Measurements from ENCODE around the gene MARCHF5. TPM values are rescaled to one million over a fixed set of nuclear protein-coding genes. Genes with fewer than 3 reads are reported as not detected.

Gene MARCHF5
- total and polyA plus RNA-seq, 2 of the 4 experiments (the other 2 are of a cell fraction), result 14.9 to 30.0 TPM

DNA sequence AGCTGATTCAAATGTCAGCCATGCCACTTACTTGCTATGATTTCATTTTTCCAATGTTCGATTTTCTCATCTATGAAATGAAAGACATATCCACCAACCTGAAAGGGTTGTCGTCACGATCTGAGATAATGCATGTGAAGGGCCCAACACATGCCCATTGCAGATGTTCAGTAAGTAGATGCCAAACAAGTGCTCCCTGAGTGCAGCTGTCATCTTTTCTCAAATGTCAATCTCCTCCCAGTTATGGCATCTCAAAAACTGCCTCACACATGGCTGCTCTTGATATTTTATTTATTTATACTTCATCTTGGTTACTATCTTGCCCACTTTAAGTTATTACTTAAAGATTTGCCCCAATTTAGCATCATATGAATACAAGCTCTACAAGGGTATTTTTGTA lies 16.9 kb upstream of the MARCHF5 start:
- no peak overlapping the region for H3K4ac ChIP-seq (ENCODE audit: low read depth, low read length)
- H3K14ac ChIP-seq (replicated peaks; ENCODE audit: low read depth, low read length), result no peak overlapping the region
- H3K56ac ChIP-seq (ENCODE audit: extremely low read depth, insufficient read depth, low read length), result no peak overlapping the region
- no peaks in the 10 kb centered on the region; a peak in 2 of 4 replicates for H3K79me1 ChIP-seq (ENCODE audit: low read depth in 1 of 2, low read length in 2 of 2)
- no peaks in the 10 kb centered on the region for H3K27me3 ChIP-seq (ENCODE audit: control insufficient read depth, insufficient read depth, low read length)
- no peak overlapping the region for H2BK20ac ChIP-seq (ENCODE audit: low read depth, low read length)
- ChIA-PET POLR2A (ENCODE audit: unreplicated experiment) (no interaction called here), CTCF (no interaction called here)
- H4K20me1 ChIP-seq (ENCODE audit: insufficient read depth, low read length), result no peaks in the 10 kb centered on the region
- no peak overlapping the region for H3K23ac ChIP-seq (ENCODE audit: low read depth, low read length)
- in situ Hi-C loops (cut with MboI; ENCODE audit: low sequenced_read_pairs) (no loop called here), dilution Hi-C loops (cut with HindIII; ENCODE audit: low sequenced_read_pairs, unreplicated experiment) (no loop called here), intact Hi-C loops (cut with micrococcal nuclease) (no loop called here)
- H4K91ac ChIP-seq (ENCODE audit: insufficient read depth, low read depth, low read length), result no peak overlapping the region
- ATAC-seq (ENCODE audit: low read depth), result no peak
- no peak overlapping the region for H3K27ac ChIP-seq (ENCODE audit: insufficient read depth, low read length)
- H3K4me2 ChIP-seq (ENCODE audit: low read depth, low read length), result no peak overlapping the region
- H3K9ac ChIP-seq (ENCODE audit: low read depth, low read length), result no peak overlapping the region
- H3K18ac ChIP-seq (ENCODE audit: low read depth, low read length), result no peak overlapping the region
- 80% methylated on average over 3 of the region's 3 CpGs; no CpG with 5 or more reads in 1 of the 2 experiments for WGBS, 2 experiments (ENCODE audit: extremely low coverage in 2 of 2, insufficient read length in 1 of 2)
- no peak overlapping the region for H4K8ac ChIP-seq (ENCODE audit: low read depth in 2 of 2, low read length in 2 of 2)
- H2BK15ac ChIP-seq (ENCODE audit: low read depth, low read length), result no peak overlapping the region
- no peak overlapping the region for H2BK120ac ChIP-seq (ENCODE audit: low read depth, low read length)
- H3K9me3 ChIP-seq (ENCODE audit: control insufficient read depth, insufficient read depth, low read length), result no peaks in the 10 kb centered on the region
- DNase-seq, result no peak
- TF ChIP-seq CEBPB (IDR thresholded peaks at IDR 0.05; ENCODE audit: low read depth, low read length), result no peak
- no peak for TF ChIP-seq FOS (IDR thresholded peaks at IDR 0.05; ENCODE audit: low read depth, low read length)
- no peak for TF ChIP-seq RCOR1 (IDR thresholded peaks at IDR 0.05; ENCODE audit: insufficient replicate concordance, low read length)
- no peak for TF ChIP-seq SMC3 (IDR thresholded peaks at IDR 0.05; ENCODE audit: low read depth, low read length)
- TF ChIP-seq, protein P1, sequence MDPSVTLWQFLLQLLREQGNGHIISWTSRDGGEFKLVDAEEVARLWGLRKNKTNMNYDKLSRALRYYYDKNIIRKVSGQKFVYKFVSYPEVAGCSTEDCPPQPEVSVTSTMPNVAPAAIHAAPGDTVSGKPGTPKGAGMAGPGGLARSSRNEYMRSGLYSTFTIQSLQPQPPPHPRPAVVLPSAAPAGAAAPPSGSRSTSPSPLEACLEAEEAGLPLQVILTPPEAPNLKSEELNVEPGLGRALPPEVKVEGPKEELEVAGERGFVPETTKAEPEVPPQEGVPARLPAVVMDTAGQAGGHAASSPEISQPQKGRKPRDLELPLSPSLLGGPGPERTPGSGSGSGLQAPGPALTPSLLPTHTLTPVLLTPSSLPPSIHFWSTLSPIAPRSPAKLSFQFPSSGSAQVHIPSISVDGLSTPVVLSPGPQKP (IDR thresholded peaks at IDR 0.05; ENCODE audit: borderline replicate concordance, low read depth, low read length), result no peak
- TF ChIP-seq, protein P2, sequence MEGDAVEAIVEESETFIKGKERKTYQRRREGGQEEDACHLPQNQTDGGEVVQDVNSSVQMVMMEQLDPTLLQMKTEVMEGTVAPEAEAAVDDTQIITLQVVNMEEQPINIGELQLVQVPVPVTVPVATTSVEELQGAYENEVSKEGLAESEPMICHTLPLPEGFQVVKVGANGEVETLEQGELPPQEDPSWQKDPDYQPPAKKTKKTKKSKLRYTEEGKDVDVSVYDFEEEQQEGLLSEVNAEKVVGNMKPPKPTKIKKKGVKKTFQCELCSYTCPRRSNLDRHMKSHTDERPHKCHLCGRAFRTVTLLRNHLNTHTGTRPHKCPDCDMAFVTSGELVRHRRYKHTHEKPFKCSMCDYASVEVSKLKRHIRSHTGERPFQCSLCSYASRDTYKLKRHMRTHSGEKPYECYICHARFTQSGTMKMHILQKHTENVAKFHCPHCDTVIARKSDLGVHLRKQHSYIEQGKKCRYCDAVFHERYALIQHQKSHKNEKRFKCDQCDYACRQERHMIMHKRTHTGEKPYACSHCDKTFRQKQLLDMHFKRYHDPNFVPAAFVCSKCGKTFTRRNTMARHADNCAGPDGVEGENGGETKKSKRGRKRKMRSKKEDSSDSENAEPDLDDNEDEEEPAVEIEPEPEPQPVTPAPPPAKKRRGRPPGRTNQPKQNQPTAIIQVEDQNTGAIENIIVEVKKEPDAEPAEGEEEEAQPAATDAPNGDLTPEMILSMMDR (conservative IDR thresholded peaks at IDR 0.05; ENCODE audit: low read depth, low read length), result no peak
- TF ChIP-seq CHD1 (IDR thresholded peaks at IDR 0.05; ENCODE audit: low read depth, low read length), result no peak
- H2AK9ac ChIP-seq (replicated peaks; ENCODE audit: low read depth, low read length, poor library complexity), result no peak overlapping the region
- no peaks in the 10 kb centered on the region for H3K36me3 ChIP-seq (ENCODE audit: control insufficient read depth, insufficient read depth, low read length)
- peaks cover 1% of the 10 kb centered on the region; the same call in 1 of the 2 replicates for H3K4me1 ChIP-seq (ENCODE audit: control insufficient read depth, insufficient read depth, low read length)
- no peak overlapping the region for H3K4me3 ChIP-seq (ENCODE audit: insufficient read depth, low read depth, low read length)
- no TSS peak for BruUV-seq (replicated peaks)
- no peak overlapping the region for H2BK5ac ChIP-seq (ENCODE audit: low read depth, low read length, poor library complexity, severe bottlenecking)
- H3K9me1 ChIP-seq (ENCODE audit: insufficient read depth, low read length), result no peaks in the 10 kb centered on the region
- H2AK5ac ChIP-seq (ENCODE audit: low read depth, low read length), result no peak overlapping the region
- H2AFZ ChIP-seq (replicated peaks; ENCODE audit: low read length, poor library complexity), result no peak overlapping the region
- no peak overlapping the region for H4K5ac ChIP-seq (ENCODE audit: low read depth, low read length)
